ENCODE measurements around the gene PADI4.

GRCh38 chr1:17319561-17320350 lies 11.8 kb downstream of the PADI4 start:
- no peak for TF ChIP-seq POLR2A (IDR thresholded peaks at IDR 0.05)
- TF ChIP-seq CTCF (IDR thresholded peaks at IDR 0.05), result no peak
